Measurements from ENCODE around the gene HCN4. TPM values are rescaled to one million over a fixed set of nuclear protein-coding genes. Genes with fewer than 3 reads are reported as not detected.

Gene HCN4
- total and polyA plus RNA-seq, 2 experiments from 2014 or later: 59.2 to 159 TPM

- Histone ChIP-seq H3K4me3 (no peak overlapping the region), H3K36me3 (peaks cover 2% of the 10 kb centered on the region), H3K27ac (peak overlapping the region; percentile 98), H3K27me3 (no peaks in the 10 kb centered on the region), H3K9me3 (ENCODE audit: low read depth) (no peaks in the 10 kb centered on the region), H3K4me1 (ENCODE audit: low read depth) (peaks cover 61% of the 10 kb centered on the region)
- TF ChIP-seq CTCF (IDR thresholded peaks at IDR 0.05; ENCODE audit: low read depth, low read length): no peak
- no peak for DNase-seq (ENCODE audit: low read depth in 1 of 2, low spot score in 1 of 2)
Observed at GRCh38 chr15:73371812-73372211, 3.1 kb upstream of the HCN4 start.

GRCh38 chr15:73370151-73370550 is 1.4 kb upstream of the HCN4 start:
- TF ChIP-seq CTCF (IDR thresholded peaks at IDR 0.05; ENCODE audit: low read depth, low read length): no peak
- H3K4me3 ChIP-seq: peak overlapping the region; percentile 80
- H3K27me3 ChIP-seq: no peaks in the 10 kb centered on the region
- H3K27ac ChIP-seq: peak overlapping the region; percentile 98
- H3K9me3 ChIP-seq (ENCODE audit: low read depth): no peaks in the 10 kb centered on the region
- peak in 1 of 2 donors; percentile 59 for DNase-seq (ENCODE audit: low read depth in 1 of 2, low spot score in 1 of 2)
- peaks cover 51% of the 10 kb centered on the region for H3K4me1 ChIP-seq (ENCODE audit: low read depth)
- H3K36me3 ChIP-seq: peaks cover 2% of the 10 kb centered on the region

GRCh38 chr15:73369154-73369694 is 466 bp upstream of the HCN4 start:
- Histone ChIP-seq H3K27ac (peak overlapping the region; percentile 98), H3K27me3 (no peaks in the 10 kb centered on the region), H3K36me3 (peaks cover 2% of the 10 kb centered on the region), H3K4me3 (peak overlapping the region; percentile 80), H3K4me1 (ENCODE audit: low read depth) (peaks cover 52% of the 10 kb centered on the region), H3K9me3 (ENCODE audit: low read depth) (no peaks in the 10 kb centered on the region)
- DNase-seq (ENCODE audit: low read depth in 1 of 2, low spot score in 1 of 2): peak in 1 of 2 donors; percentile 47
- no peak for TF ChIP-seq CTCF (IDR thresholded peaks at IDR 0.05; ENCODE audit: low read depth, low read length)

- Histone ChIP-seq H3K9me3 (ENCODE audit: low read depth) (no peaks in the 10 kb centered on the region), H3K4me3 (peak overlapping the region; percentile 80), H3K27me3 (no peaks in the 10 kb centered on the region), H3K27ac (peak overlapping the region; percentile 98), H3K4me1 (ENCODE audit: low read depth) (peaks cover 52% of the 10 kb centered on the region), H3K36me3 (peaks cover 2% of the 10 kb centered on the region)
- no peak for TF ChIP-seq CTCF (IDR thresholded peaks at IDR 0.05; ENCODE audit: low read depth, low read length)
- no peak for DNase-seq (ENCODE audit: low read depth in 1 of 2, low spot score in 1 of 2)
Observed at GRCh38 chr15:73367624-73368300, 996 bp downstream of the HCN4 start.

GRCh38 chr15:73366766-73367623 is 1.8 kb downstream of the HCN4 start:
- H3K4me3 ChIP-seq: peak overlapping the region; percentile 80
- TF ChIP-seq CTCF (IDR thresholded peaks at IDR 0.05; ENCODE audit: low read depth, low read length): no peak

More at GRCh38 chr15:73366766-73367623, 1.8 kb downstream of the HCN4 start:
- Histone ChIP-seq H3K27ac (peak overlapping the region; percentile 98), H3K36me3 (peaks cover 2% of the 10 kb centered on the region), H3K9me3 (ENCODE audit: low read depth) (no peaks in the 10 kb centered on the region), H3K27me3 (no peaks in the 10 kb centered on the region), H3K4me1 (ENCODE audit: low read depth) (peaks cover 52% of the 10 kb centered on the region)
- peak in 1 of 2 donors; percentile 68 for DNase-seq (ENCODE audit: low read depth in 1 of 2, low spot score in 1 of 2)
